GM21381 (cell line): ENCODE data around the gene NMRK1.
A peak's percentile ranks its signal among the peaks of the same experiment; 100 is the strongest.

Experiments used
- ATAC-seq: cut with Tn5 transposase; IDR thresholded peaks from one replicate; pipeline ENCODE4 v1.9.1; 2021; ENCODE audit warnings: mild to moderate bottlenecking, moderate library complexity; ENCODE audit not compliant: unreplicated experiment

NMRK1 gene

GRCh38 chr9:75063556-75064305, 24.2 kb downstream of the NMRK1 start:
- no peak for ATAC-seq

GRCh38 chr9:75061169-75061568, 26.8 kb downstream of the NMRK1 start:
- ATAC-seq = no peak

- ATAC-seq = no peak
Measured at GRCh38 chr9:75054368-75055001, 33.5 kb downstream of the NMRK1 start.

- peak; percentile 89 for ATAC-seq
Measured at GRCh38 chr9:75053869-75054268, 34.1 kb downstream of the NMRK1 start.

GRCh38 chr9:75051285-75051684, 36.7 kb downstream of the NMRK1 start:
- no peak for ATAC-seq

GRCh38 chr9:75047506-75047905, 40.4 kb downstream of the NMRK1 start:
- no peak for ATAC-seq

- ATAC-seq = no peak
Measured at GRCh38 chr9:75046725-75047345, 41.1 kb downstream of the NMRK1 start.

GRCh38 chr9:75041041-75041440, 46.9 kb downstream of the NMRK1 start:
- ATAC-seq = no peak

GRCh38 chr9:75039801-75040200, 48.2 kb downstream of the NMRK1 start:
- ATAC-seq = no peak

- ATAC-seq = no peak
Measured at GRCh38 chr9:75039009-75039408, 48.9 kb downstream of the NMRK1 start.

GRCh38 chr9:75036793-75037192, 51.2 kb downstream of the NMRK1 start:
- no peak for ATAC-seq

GRCh38 chr9:75033791-75034473, 54.0 kb downstream of the NMRK1 start:
- ATAC-seq = peak; percentile 80

- ATAC-seq = peak; percentile 54
Measured at GRCh38 chr9:75027187-75028107, 60.5 kb downstream of the NMRK1 start.

- no peak for ATAC-seq
Measured at GRCh38 chr9:75023846-75024245, 64.1 kb downstream of the NMRK1 start.

- no peak for ATAC-seq
Measured at GRCh38 chr9:75019654-75020053, 68.3 kb downstream of the NMRK1 start.

- ATAC-seq = no peak
Measured at GRCh38 chr9:75019022-75019421, 68.9 kb downstream of the NMRK1 start.

- ATAC-seq = no peak
Measured at GRCh38 chr9:75017378-75017777, 70.6 kb downstream of the NMRK1 start.

GRCh38 chr9:75013735-75014134, 74.2 kb downstream of the NMRK1 start:
- no peak for ATAC-seq
